Neutrophil (primary cell): ENCODE data around the gene G2E3.

Experiments
- H3K27ac ChIP-seq: fragments of 200-600 bp; sonication (generic); 2 replicates; pipeline ENCODE4 v1.5.1; 2016; ENCODE audit warnings: mild to moderate bottlenecking, moderate library complexity
- H3K27me3 ChIP-seq: fragments of 200-600 bp; sonication (generic); 2 replicates; pipeline ENCODE4 v1.6.0; 2016; ENCODE audit warnings: mild to moderate bottlenecking
- H3K36me3 ChIP-seq: fragments of 200-600 bp; sonication (generic); 2 replicates; pipeline ENCODE4 v1.5.1; 2017
- H3K4me1 ChIP-seq, 2 experiments: fragments of 200-600 bp in 1 of 2; sonication (generic) in 1 of 2; 1 replicate in 1 of 2; 2 replicates in 1 of 2; pipeline versions ENCODE4 v1.5.1 to v1.6.1; 2013 to 2016; ENCODE audit warnings: low read depth in 1 of 2, low read length in 1 of 2, mild to moderate bottlenecking in 1 of 2, moderate library complexity in 1 of 2; ENCODE audit not compliant: control insufficient read depth in 1 of 2, insufficient read depth in 1 of 2
- H3K4me3 ChIP-seq, 2 experiments: fragments of 200-600 bp in 1 of 2; sonication (generic) in 1 of 2; 1 replicate in 1 of 2; 2 replicates in 1 of 2; pipeline ENCODE4 v1.5.1; 2013 to 2016; ENCODE audit warnings: low read depth in 1 of 2, low read length in 1 of 2, mild to moderate bottlenecking in 1 of 2, moderate library complexity in 1 of 2
- H3K9me3 ChIP-seq: fragments of 200-600 bp; sonication (generic); 2 replicates; pipeline ENCODE4 v1.5.1; 2016
- TF ChIP-seq, protein P1 (sequence below): fragments of 200-600 bp; sonication (generic); IDR thresholded peaks from 2 replicates; pipeline ENCODE4 v1.5.1; 2016; ENCODE audit warnings: antibody characterized with exemption

The G2E3 gene

DNA sequence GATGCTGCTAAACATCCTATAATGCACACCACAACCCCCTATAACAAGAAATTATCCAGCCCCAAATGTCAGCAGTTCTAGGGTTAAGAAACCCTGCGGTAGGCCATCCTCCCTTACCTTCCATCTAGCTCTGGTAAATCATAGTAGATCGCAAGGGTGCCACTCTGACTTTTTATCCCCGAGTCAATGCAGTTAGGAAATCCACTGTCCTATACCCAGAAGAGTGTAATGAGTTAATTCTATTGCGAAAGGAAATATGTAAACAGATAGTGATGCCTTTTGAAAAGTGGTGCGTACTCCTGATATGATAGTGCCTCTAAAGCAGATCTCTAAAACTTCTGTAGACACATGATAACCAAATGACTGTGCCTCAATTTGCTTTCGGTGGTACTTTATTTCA lies 93.0 kb downstream of the G2E3 start:
- Histone ChIP-seq H3K4me3 (no peak overlapping the region), H3K27me3 (no peaks in the 10 kb centered on the region), H3K27ac (no peak overlapping the region), H3K9me3 (no peaks in the 10 kb centered on the region), H3K4me1 (no peaks in the 10 kb centered on the region), H3K36me3 (peaks cover 76% of the 10 kb centered on the region)
- TF ChIP-seq, protein P1, sequence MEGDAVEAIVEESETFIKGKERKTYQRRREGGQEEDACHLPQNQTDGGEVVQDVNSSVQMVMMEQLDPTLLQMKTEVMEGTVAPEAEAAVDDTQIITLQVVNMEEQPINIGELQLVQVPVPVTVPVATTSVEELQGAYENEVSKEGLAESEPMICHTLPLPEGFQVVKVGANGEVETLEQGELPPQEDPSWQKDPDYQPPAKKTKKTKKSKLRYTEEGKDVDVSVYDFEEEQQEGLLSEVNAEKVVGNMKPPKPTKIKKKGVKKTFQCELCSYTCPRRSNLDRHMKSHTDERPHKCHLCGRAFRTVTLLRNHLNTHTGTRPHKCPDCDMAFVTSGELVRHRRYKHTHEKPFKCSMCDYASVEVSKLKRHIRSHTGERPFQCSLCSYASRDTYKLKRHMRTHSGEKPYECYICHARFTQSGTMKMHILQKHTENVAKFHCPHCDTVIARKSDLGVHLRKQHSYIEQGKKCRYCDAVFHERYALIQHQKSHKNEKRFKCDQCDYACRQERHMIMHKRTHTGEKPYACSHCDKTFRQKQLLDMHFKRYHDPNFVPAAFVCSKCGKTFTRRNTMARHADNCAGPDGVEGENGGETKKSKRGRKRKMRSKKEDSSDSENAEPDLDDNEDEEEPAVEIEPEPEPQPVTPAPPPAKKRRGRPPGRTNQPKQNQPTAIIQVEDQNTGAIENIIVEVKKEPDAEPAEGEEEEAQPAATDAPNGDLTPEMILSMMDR = no peak

DNA sequence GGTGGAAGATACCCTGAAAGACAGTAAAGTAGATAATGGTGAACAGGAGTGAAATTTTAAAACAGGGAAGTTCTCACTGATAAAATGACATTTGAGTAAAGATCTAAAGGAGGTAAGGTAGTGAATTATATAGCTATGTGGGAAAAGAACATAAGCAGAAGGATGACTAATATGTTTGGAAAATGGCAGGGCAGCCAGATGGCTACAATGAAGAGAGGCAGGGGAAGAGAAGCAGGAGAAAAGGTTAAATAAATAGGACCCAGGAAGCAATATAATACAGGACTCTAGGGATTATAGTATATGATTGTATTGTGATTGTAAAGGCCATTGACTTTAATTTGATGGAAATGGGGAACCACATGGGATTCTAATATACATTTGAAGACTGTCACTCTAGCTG lies 96.2 kb downstream of the G2E3 start:
- Histone ChIP-seq H3K4me1 (no peaks in the 10 kb centered on the region), H3K36me3 (peaks cover 74% of the 10 kb centered on the region), H3K27me3 (no peaks in the 10 kb centered on the region), H3K4me3 (no peak overlapping the region), H3K9me3 (no peaks in the 10 kb centered on the region), H3K27ac (no peak overlapping the region)
- TF ChIP-seq, protein P1 = no peak

DNA sequence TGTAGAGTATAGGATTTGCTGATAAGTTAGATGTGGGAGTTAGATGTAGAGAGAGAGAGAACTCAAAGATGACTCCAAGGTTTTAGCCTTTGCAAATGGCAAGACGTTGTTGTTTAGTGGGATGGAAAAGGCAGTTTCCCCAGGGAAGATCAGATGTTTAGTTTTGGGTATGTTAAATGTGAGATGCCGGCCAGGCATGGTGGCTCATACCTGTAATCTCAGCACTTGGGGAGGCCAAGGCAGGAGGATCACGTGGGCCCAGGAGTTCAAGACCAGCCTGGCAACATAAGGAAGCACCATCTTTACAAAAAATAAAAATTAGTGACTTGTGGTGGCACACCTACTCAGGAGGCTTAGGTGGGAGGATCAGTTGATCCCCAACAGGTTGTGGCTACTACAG lies 96.7 kb downstream of the G2E3 start:
- Histone ChIP-seq H3K9me3 (no peaks in the 10 kb centered on the region), H3K4me1 (no peaks in the 10 kb centered on the region), H3K36me3 (peaks cover 70% of the 10 kb centered on the region), H3K27me3 (no peaks in the 10 kb centered on the region), H3K27ac (no peak overlapping the region), H3K4me3 (no peak overlapping the region)
- TF ChIP-seq, protein P1 = no peak

DNA sequence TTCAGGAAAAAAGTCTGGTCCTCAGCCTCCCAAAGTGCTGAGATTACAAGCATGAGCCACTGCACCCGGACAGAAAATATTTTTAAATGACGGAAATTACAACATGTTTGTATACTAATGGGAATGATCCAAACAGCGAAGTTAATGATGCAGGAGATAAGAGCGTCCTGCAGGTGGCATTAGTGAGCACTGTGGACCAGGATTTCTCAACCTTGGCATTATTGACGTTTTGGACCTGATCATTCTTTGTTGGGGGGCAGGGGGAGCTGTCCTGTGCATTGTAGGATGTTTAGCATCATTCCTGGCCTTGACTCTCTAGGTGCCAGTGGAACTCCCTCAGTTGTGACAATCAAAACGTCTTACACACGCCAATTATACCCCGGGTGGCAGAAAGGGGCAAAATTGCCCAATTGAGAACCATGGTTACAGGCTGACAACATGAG lies 97.3 kb downstream of the G2E3 start:
- no peaks in the 10 kb centered on the region for H3K9me3 ChIP-seq
- H3K4me3 ChIP-seq = no peak overlapping the region
- TF ChIP-seq, protein P1 = peak; percentile 31
- H3K27ac ChIP-seq = no peak overlapping the region
- H3K4me1 ChIP-seq = no peaks in the 10 kb centered on the region
- H3K36me3 ChIP-seq = peaks cover 70% of the 10 kb centered on the region
- H3K27me3 ChIP-seq = no peaks in the 10 kb centered on the region

DNA sequence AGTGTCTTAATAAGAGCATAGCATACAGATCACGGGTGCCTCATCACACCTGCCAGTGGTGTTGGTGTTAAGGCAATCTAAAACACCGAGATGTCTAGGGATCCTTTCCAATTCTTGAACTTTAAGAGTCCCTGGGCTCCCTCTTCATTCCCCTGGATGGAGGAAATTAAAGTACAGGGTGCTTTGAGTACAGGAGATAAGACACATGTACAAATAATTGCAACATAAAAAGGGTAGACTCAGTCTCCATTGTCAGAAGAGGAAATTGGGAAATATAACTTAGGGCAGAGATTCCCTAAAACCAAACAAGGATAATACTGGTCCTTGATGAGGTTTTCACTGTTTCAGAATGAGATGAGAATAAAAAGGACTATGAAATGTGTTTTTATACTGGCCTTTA lies 98.1 kb downstream of the G2E3 start:
- no peaks in the 10 kb centered on the region for H3K9me3 ChIP-seq
- TF ChIP-seq, protein P1 = no peak
- no peak overlapping the region for H3K4me3 ChIP-seq
- H3K36me3 ChIP-seq = peaks cover 69% of the 10 kb centered on the region
- no peak overlapping the region for H3K27ac ChIP-seq
- no peaks in the 10 kb centered on the region for H3K27me3 ChIP-seq
- no peaks in the 10 kb centered on the region for H3K4me1 ChIP-seq

DNA sequence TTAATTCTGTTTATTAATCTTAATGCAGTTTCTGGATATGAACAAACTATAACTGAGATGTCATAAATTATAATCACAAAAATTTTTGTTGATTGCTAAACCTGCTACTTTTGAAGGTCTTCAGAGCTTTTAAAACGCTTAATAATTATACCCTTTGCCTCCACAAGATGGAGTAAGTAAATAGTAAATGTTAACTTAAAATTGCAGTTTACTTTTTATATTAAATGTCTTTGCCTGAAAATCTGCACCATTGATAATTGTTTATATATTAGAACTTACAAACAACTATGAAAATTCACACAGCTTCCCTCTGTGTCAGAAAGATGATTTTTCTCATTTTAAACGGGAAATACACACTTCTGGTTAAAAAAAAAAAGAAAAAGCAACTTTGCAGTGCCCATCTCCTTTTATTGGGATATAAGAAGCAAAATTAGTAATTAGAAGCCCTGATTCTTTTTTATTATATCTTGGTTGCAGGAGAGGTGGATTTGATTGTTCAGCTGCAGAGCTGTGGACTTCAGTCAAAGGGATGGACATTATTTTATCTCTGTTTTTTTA lies 98.7 kb downstream of the G2E3 start:
- no peaks in the 10 kb centered on the region for H3K27me3 ChIP-seq
- H3K4me3 ChIP-seq = no peak overlapping the region
- H3K9me3 ChIP-seq = no peaks in the 10 kb centered on the region
- H3K36me3 ChIP-seq = peaks cover 66% of the 10 kb centered on the region
- no peaks in the 10 kb centered on the region for H3K4me1 ChIP-seq
- TF ChIP-seq, protein P1 = no peak
- H3K27ac ChIP-seq = no peak overlapping the region
